NCI-H2171 (cell line): ENCODE data around the gene NFIA.

ENCODE experiments used
- DNase-seq: peaks from one replicate; lab custom pipeline; 2025; lab: John Stamatoyannopoulos, UW

NFIA gene

GRCh38 chr1:61152469-61153105 is 70.2 kb downstream of the NFIA start:
- no peak for DNase-seq

- no peak for DNase-seq
These were observed 74.5 kb downstream of the NFIA start for GRCh38 chr1:61156576-61157467.

GRCh38 chr1:61157468-61157987 is 75.2 kb downstream of the NFIA start:
- no peak for DNase-seq

GRCh38 chr1:61158591-61158990 is 76.2 kb downstream of the NFIA start:
- DNase-seq: no peak

- DNase-seq: no peak
These were observed 78.2 kb downstream of the NFIA start for GRCh38 chr1:61160526-61160925.

- DNase-seq: no peak
These were observed 80.3 kb downstream of the NFIA start for GRCh38 chr1:61162520-61163258.

- DNase-seq: no peak
These were observed 81.0 kb downstream of the NFIA start for GRCh38 chr1:61163355-61163754.

- no peak for DNase-seq
These were observed 83.0 kb downstream of the NFIA start for GRCh38 chr1:61165402-61165801.

- no peak for DNase-seq
These were observed 84.9 kb downstream of the NFIA start for GRCh38 chr1:61167309-61167708.

GRCh38 chr1:61169045-61169444 is 86.7 kb downstream of the NFIA start:
- DNase-seq: no peak

- DNase-seq: no peak
These were observed 87.3 kb downstream of the NFIA start for GRCh38 chr1:61169634-61170033.

- DNase-seq: no peak
These were observed 88.2 kb downstream of the NFIA start for GRCh38 chr1:61170328-61171238.

GRCh38 chr1:61171346-61171745 is 89.0 kb downstream of the NFIA start:
- no peak for DNase-seq

GRCh38 chr1:61171974-61172373 is 89.6 kb downstream of the NFIA start:
- DNase-seq: no peak

GRCh38 chr1:61173118-61173517 is 90.8 kb downstream of the NFIA start:
- DNase-seq: no peak

GRCh38 chr1:61174060-61174795 is 91.9 kb downstream of the NFIA start:
- DNase-seq: no peak

- DNase-seq: no peak
These were observed 93.6 kb downstream of the NFIA start for GRCh38 chr1:61175976-61176375.

GRCh38 chr1:61181067-61182038 is 99.0 kb downstream of the NFIA start:
- peak; percentile 15 for DNase-seq

GRCh38 chr1:61182049-61182448 is 99.7 kb downstream of the NFIA start:
- no peak for DNase-seq

GRCh38 chr1:61182480-61182879 is 100.1 kb downstream of the NFIA start:
- DNase-seq: no peak
